ENCODE results near the gene MYZAP.

MYZAP gene

GRCh38 chr15:57657619-57658018 lies 65.9 kb downstream of the MYZAP start:
- no peak overlapping the region for H3K4me2 ChIP-seq (ENCODE audit: low read depth, low read length, poor library complexity, severe bottlenecking)
- H3K9me2 ChIP-seq (replicated peaks; ENCODE audit: low read depth, low read length), result no peaks in the 10 kb centered on the region
- H4K20me1 ChIP-seq (ENCODE audit: insufficient read depth, low read length, poor library complexity, severe bottlenecking), result no peaks in the 10 kb centered on the region
- no peaks in the 10 kb centered on the region for H3F3A ChIP-seq (ENCODE audit: low read depth)
- no peak overlapping the region for H2AFZ ChIP-seq (ENCODE audit: low read length)
- TF ChIP-seq CTCF (conservative IDR thresholded peaks at IDR 0.05; ENCODE audit: low read length), result no peak
- TF ChIP-seq EZH2phosphoT487 (IDR thresholded peaks at IDR 0.05; ENCODE audit: borderline replicate concordance), result no peak
- peaks cover 12% of the 10 kb centered on the region for H3K27me3 ChIP-seq (ENCODE audit: insufficient read depth, low read length, poor library complexity, severe bottlenecking)
- no peak overlapping the region for H3K4me3 ChIP-seq (ENCODE audit: low read length, poor library complexity, severe bottlenecking)
- H3K36me3 ChIP-seq (ENCODE audit: insufficient read depth, low read length), result no peaks in the 10 kb centered on the region
- no peaks in the 10 kb centered on the region for H3K79me2 ChIP-seq (ENCODE audit: insufficient read depth, low read length)
- H3K9ac ChIP-seq (ENCODE audit: low read depth, low read length, poor library complexity, severe bottlenecking), result no peak overlapping the region
- no peaks in the 10 kb centered on the region for H3K9me3 ChIP-seq (ENCODE audit: insufficient read depth, low read depth, low read length)
- H3K4me1 ChIP-seq (ENCODE audit: insufficient read depth, low read length, poor library complexity, severe bottlenecking), result no peaks in the 10 kb centered on the region

- TF ChIP-seq CTCF (conservative IDR thresholded peaks at IDR 0.05; ENCODE audit: low read length), result no peak
- H3K79me2 ChIP-seq (ENCODE audit: insufficient read depth, low read length), result no peaks in the 10 kb centered on the region
- peaks cover 7% of the 10 kb centered on the region for H3K27me3 ChIP-seq (ENCODE audit: insufficient read depth, low read length, poor library complexity, severe bottlenecking)
- no peak overlapping the region for H3K9ac ChIP-seq (ENCODE audit: low read depth, low read length, poor library complexity, severe bottlenecking)
- no peaks in the 10 kb centered on the region for H3K36me3 ChIP-seq (ENCODE audit: insufficient read depth, low read length)
- H3K9me2 ChIP-seq (replicated peaks; ENCODE audit: low read depth, low read length), result no peaks in the 10 kb centered on the region
- H3K4me1 ChIP-seq (ENCODE audit: insufficient read depth, low read length, poor library complexity, severe bottlenecking), result no peaks in the 10 kb centered on the region
- H3K4me2 ChIP-seq (ENCODE audit: low read depth, low read length, poor library complexity, severe bottlenecking), result no peak overlapping the region
- no peaks in the 10 kb centered on the region for H3K9me3 ChIP-seq (ENCODE audit: insufficient read depth, low read depth, low read length)
- H4K20me1 ChIP-seq (ENCODE audit: insufficient read depth, low read length, poor library complexity, severe bottlenecking), result no peaks in the 10 kb centered on the region
- H3K4me3 ChIP-seq (ENCODE audit: low read length, poor library complexity, severe bottlenecking), result no peak overlapping the region
- no peaks in the 10 kb centered on the region for H3F3A ChIP-seq (ENCODE audit: low read depth)
- no peak overlapping the region for H2AFZ ChIP-seq (ENCODE audit: low read length)
Measured at GRCh38 chr15:57662091-57662744, 70.5 kb downstream of the MYZAP start.

GRCh38 chr15:57662802-57663201 lies 71.1 kb downstream of the MYZAP start:
- H4K20me1 ChIP-seq (ENCODE audit: insufficient read depth, low read length, poor library complexity, severe bottlenecking), result no peaks in the 10 kb centered on the region
- TF ChIP-seq CTCF (conservative IDR thresholded peaks at IDR 0.05; ENCODE audit: low read length) (no peak), EZH2phosphoT487 (IDR thresholded peaks at IDR 0.05; ENCODE audit: borderline replicate concordance) (no peak)
- H3F3A ChIP-seq (ENCODE audit: low read depth), result no peaks in the 10 kb centered on the region
- no peaks in the 10 kb centered on the region for H3K36me3 ChIP-seq (ENCODE audit: insufficient read depth, low read length)
- no peak overlapping the region for H3K9ac ChIP-seq (ENCODE audit: low read depth, low read length, poor library complexity, severe bottlenecking)
- peaks cover 7% of the 10 kb centered on the region for H3K27me3 ChIP-seq (ENCODE audit: insufficient read depth, low read length, poor library complexity, severe bottlenecking)
- no peaks in the 10 kb centered on the region for H3K9me2 ChIP-seq (replicated peaks; ENCODE audit: low read depth, low read length)
- H3K79me2 ChIP-seq (ENCODE audit: insufficient read depth, low read length), result no peaks in the 10 kb centered on the region
- H2AFZ ChIP-seq (ENCODE audit: low read length), result no peak overlapping the region
- no peaks in the 10 kb centered on the region for H3K9me3 ChIP-seq (ENCODE audit: insufficient read depth, low read depth, low read length)
- H3K4me2 ChIP-seq (ENCODE audit: low read depth, low read length, poor library complexity, severe bottlenecking), result no peak overlapping the region
- H3K4me3 ChIP-seq (ENCODE audit: low read length, poor library complexity, severe bottlenecking), result no peak overlapping the region
- H3K4me1 ChIP-seq (ENCODE audit: insufficient read depth, low read length, poor library complexity, severe bottlenecking), result no peaks in the 10 kb centered on the region

Data from Loucy (cell line).